GM21737 (cell line): ENCODE data around the gene RRAS2.
"Not testable (repeated sequence)": the region's sequence is repeated elsewhere in the genome, so short reads cannot be mapped to it uniquely, and the experiment has no call there.

Experiments used
- ATAC-seq: cut with Tn5 transposase; IDR thresholded peaks from one replicate; pipeline ENCODE4 v1.9.1; 2021; ENCODE audit warnings: mild to moderate bottlenecking, moderate library complexity; ENCODE audit not compliant: unreplicated experiment

RRAS2 gene

GRCh38 chr11:14308897-14309387, 50.0 kb downstream of the RRAS2 start:
- no peak for ATAC-seq

GRCh38 chr11:14308114-14308896, 50.7 kb downstream of the RRAS2 start:
- no peak for ATAC-seq

GRCh38 chr11:14306481-14306880, 52.5 kb downstream of the RRAS2 start:
- no peak for ATAC-seq

GRCh38 chr11:14305649-14306048, 53.3 kb downstream of the RRAS2 start:
- no peak for ATAC-seq

- ATAC-seq: no peak
Measured at GRCh38 chr11:14304601-14305000, 54.4 kb downstream of the RRAS2 start.

- ATAC-seq: peak; percentile 79
Measured at GRCh38 chr11:14300661-14301304, 58.2 kb downstream of the RRAS2 start.

- ATAC-seq: no peak
Measured at GRCh38 chr11:14299921-14300320, 59.1 kb downstream of the RRAS2 start.

GRCh38 chr11:14290422-14290821, 68.6 kb downstream of the RRAS2 start:
- no peak for ATAC-seq

- ATAC-seq: no peak
Measured at GRCh38 chr11:14288189-14288935, 70.6 kb downstream of the RRAS2 start.

GRCh38 chr11:14278869-14279268, 80.1 kb downstream of the RRAS2 start:
- ATAC-seq: not testable (repeated sequence)

GRCh38 chr11:14275076-14275475, 83.9 kb downstream of the RRAS2 start:
- ATAC-seq: no peak

- no peak for ATAC-seq
Measured at GRCh38 chr11:14273895-14274294, 85.1 kb downstream of the RRAS2 start.

- peak; percentile 71 for ATAC-seq
Measured at GRCh38 chr11:14270690-14271542, 88.1 kb downstream of the RRAS2 start.

- ATAC-seq: no peak
Measured at GRCh38 chr11:14269692-14270573, 89.0 kb downstream of the RRAS2 start.

- ATAC-seq: no peak
Measured at GRCh38 chr11:14267861-14268635, 90.9 kb downstream of the RRAS2 start.

GRCh38 chr11:14266622-14267021, 92.4 kb downstream of the RRAS2 start:
- ATAC-seq: no peak

- ATAC-seq: no peak
Measured at GRCh38 chr11:14264966-14265365, 94.0 kb downstream of the RRAS2 start.

- ATAC-seq: no peak
Measured at GRCh38 chr11:14262271-14262846, 96.6 kb downstream of the RRAS2 start.

- no peak for ATAC-seq
Measured at GRCh38 chr11:14261066-14261465, 97.9 kb downstream of the RRAS2 start.
